GDM1 (cell line): Measurements from ENCODE around the gene GRIN2A.

Experiments used
- DNase-seq: peaks from one replicate; lab custom pipeline; 2025; lab: John Stamatoyannopoulos, UW

GRIN2A gene

DNA sequence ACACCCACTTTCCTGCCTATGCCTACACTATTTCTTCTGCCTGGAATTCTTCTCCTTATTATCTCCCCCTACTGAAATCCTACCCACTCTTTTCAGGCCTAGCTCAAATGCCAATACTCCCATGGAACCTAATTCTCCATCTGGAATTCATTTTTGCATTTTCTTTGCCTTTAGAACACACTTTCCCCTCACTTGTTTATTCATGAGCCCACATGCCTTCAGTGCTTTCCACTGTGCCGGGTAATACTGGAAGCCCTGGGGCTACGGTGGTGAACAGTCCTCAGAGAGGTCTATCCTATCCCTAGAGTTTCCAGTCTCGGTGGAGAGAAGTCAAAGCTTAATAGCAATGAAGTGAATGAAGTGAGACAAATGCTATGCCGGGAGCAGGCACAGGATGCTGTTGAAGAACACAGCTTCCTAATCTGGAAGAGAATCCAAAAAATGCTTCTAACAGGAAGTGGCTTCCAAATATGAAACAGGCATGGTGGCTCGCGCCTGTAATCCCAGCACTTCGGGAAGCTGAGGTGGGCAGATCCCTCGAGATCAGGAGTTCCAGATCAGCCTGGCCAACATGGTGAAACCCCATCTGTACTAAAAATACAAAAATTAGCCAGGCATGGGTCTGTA lies 322.4 kb downstream of the GRIN2A start:
- DNase-seq, result no peak

DNA sequence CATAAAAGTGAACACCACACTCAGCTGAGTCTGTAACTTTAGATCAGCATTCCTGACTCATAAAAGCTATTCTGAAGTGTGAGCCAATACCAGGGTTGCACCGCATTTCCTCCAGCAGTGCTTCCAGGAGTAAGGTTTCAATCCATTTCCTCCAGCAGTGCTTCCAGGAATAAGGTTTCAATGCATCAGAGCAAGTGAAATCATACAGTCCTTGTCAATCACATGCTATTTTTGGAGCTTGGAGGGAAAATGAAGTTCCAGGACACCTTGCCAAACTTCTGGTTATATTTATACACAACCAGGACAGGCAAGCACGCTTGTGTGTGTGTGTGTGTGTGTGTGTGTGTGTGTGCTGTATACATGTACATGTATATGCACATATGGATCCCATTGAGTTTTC lies 327.6 kb downstream of the GRIN2A start:
- no peak for DNase-seq

DNA sequence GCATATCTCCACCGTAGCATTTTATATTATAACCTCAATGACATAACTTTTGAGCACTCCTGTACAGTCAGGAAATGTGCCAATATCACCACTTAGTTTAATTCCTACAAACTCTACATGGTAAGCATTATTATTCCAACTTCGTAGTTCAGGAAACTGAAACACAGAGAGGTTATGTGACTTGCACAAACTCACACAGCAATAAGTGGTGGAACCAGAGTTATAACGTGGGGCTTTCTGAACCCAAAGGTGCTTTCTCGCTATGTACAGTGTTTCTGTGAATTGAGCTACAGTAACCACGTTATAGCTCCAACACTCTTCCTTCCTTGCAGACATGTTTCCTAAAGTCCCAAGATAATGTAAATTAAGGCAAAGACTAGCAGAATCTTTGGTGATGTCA lies 330.2 kb downstream of the GRIN2A start:
- DNase-seq, result no peak

DNA sequence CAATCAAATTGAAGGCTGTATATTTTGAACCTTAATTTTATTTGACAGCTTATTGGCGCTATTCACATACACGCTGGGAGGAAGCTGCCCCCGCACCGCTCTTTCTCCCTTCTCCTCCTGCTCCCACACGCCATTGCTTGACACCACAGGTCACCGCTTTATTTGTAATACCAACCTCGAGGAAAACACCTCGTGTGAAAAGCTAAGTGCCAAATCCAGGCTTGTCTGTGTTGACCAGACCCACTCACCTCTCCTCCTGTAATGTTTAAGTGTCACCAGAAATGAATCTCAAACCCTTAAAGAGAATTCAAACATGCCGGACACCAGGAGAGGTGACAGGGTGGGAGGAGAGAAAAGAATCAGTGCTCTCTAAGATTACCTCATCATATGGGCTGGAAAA lies 331.4 kb downstream of the GRIN2A start:
- DNase-seq, result no peak

DNA sequence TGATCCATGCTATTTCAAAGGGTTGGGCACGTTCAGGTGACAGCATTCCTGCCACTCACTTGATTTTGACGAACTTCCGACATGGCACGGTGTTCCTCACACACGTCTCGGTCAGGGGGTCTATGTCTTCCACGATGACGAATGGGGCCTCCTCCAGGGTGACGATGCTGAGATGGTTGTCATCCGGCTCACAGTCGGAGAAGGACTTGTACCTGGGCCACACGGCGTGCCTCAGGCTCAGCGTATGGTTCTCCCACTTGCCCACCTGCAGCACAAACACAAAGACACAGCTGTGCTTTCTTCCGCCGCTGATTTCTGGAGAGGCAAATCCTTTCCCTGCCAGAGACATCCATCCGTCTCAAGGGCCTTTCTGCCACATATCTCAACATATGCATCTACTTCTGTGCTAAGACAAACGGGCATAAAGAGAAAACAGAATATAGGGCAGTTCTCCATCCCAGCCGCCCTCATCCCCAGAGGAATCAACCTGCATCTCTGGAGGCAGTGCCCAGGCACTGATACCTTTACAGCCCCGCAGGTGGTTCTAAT lies 332.5 kb downstream of the GRIN2A start:
- no peak for DNase-seq

DNA sequence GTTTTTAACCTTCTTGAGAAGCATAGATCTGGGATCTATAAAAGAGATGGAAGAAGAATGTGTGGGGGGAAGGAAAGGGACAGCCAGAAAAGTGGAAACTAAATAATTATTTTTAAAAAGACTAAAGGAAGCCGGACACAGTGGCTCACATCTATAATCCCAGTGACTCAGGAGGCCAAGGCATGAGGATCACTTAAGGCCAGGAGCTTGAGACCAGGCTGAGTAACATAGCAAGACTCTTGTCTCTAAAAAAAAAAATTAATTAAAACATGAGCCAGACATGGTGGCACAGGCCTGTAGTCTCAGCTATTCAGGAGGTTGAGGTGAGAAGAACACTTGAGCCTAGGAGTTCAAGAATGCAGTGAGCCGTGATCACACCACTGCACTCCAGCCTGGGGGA lies 335.1 kb downstream of the GRIN2A start:
- DNase-seq, result no peak

DNA sequence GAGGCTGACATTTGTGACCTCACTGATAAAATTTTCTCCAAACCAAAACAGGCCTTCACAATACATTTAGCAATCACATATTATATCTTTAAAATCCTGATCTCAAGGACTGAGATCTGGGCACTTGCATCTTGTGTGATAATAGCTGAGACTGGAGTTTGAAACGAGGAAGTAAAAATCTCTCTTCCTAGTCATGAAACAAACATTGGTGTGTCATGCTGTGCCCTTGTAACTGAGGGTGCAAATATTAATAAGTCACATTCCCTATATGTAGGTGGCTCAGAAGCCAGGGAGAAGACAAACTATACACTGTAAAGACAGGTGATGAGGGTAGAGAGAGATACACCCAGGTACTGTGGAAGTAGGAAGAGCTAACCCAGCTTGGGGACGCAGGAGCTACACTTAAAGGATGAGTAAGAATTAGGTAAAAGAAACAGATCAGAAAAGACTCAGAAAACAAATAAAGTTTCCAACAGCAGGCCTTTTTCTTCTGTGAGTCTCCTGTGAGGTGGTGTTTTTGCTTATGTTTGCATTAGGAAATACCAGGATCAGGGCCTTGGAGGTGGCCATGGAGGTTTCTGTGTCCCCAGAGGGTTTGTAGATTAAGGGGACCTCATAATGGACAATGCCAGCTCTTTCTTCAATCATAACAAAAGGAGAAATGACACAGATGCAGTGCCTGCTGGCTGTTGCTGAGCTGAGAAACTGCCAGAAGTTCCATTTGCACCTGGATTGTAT lies 335.7 kb downstream of the GRIN2A start:
- no peak for DNase-seq

DNA sequence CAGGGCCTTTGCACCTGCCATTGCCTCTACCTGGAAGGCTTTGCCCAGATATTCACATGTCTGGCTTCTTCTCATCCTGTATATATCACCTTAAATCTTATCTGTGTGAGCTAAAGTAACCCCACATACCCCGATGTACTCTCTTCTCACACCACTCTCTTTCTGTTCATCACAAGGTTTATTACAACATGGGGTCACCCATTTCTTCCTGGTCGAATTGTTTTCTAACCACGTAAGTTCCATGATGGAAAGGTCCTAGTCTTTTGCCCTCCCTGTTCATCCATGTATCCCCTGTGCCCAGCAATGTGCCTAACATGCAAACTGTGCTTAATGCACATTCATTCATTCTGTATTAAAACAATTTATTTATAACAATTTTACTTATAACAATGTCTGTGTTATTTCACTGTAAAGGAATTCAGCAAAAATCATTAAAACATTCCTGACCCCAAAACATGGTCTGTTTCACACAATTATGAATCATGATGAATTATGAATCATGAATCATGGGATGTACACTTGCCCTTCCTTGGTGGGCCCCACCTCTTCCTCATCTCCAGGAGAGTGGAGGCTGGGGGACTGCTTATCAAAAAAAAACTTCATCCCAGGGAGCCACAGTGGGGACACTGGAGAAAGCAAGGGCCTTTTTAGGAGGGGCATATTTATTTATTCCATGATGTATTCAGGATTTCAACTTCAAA lies 336.4 kb downstream of the GRIN2A start:
- no peak for DNase-seq

DNA sequence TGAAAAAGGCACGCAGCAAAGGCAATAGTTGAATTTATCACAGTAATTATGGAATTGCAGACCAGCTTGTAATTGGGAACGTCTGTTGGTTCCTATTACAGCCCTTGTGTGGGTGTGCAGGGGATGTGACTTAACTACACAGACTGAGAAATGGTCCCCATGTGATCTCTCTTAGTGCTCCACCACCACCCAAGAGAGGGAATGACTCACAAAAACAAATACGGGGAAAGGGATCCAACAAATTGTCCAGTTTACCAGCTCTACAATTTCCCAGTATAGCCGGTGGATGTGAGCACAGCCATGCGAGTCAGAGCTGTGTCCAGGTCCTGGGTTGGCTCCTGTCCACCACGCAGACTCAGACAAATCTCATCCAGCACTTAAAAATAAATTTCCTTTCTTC lies 337.9 kb downstream of the GRIN2A start:
- no peak for DNase-seq

DNA sequence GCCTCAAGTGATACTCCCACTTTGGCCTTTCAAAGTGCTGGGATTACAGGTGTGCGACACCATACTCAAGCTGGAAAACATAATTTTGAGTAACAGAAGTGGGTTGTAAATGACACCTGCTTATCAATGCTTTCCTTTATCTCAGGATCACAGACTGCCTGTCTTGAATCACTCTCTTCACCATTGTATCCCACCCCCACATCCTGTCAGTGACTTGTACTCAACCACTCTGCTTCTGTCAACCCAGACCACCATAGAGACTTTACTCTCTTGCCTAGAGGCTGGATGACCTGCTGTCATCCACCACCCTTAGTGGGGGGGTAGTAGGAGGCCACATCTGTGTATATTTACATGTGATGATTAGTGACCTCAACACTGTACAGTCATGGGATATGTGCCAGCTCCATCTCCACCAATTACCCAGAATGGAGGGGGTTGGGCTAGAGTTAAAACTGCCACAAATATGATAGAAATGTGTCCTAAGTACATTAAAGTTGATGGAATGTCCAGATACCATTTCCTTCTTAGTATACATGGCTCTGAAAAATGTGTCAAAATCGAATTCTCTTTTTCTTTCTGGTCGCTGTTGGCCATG lies 338.7 kb downstream of the GRIN2A start:
- no peak for DNase-seq

DNA sequence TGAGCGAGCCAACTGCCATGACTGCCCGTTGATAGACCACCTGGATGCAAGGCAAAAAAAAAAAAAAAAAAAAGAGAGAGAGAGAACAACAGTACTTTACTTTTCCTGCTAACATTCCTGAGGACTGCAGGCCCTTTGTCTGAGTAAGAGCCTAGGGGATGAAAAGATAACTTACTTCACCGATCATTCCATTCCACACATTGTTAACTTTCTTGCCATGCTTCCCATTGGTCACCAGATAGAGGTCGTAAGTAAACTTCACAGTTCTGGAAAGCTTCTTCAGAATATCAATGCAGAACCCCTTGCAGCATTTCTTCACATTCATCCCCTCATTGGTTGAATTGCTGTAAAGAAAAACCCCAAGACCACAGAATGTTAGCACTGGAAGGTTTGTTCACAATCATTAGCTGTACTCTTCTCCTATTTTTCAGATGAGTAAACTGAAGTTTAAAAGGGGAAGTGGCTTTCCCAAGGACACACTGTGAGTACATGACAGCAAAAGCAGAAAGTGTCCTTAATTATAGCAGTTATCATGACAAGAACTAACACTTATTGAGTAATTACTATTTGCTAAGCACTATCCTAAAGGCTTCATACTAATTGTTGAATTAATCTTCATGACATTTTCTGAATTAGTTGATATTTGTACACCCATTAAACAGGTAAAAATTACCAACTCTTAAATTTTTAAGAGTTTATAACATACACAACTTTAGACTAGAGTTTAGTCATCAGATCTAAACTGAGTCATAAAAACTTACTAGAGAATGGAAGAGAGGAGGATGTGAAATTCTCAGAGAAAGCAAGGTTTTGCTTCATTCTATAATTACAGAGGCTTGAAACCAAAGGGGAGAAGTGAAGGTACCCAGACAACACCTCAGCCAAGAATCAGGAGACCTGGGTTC lies 341.2 kb downstream of the GRIN2A start:
- no peak for DNase-seq

DNA sequence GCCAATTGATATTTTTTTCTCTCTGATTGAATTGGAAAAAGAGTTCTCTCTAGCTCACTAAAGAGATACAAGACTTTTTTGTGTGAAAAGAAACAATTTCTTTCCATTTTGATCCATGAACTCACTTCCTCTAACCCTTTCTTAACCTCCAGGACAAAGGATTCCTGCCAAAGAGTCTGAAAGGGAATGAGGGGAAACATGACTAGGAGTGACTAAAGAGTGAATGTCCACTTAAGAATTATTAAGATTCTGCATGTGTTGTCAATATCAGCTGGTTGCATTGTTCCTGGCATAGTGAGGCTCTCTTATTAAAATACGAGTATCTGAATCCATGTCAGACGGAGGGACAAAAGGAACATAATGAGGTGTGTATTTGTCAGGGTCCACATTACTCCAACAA lies 344.7 kb downstream of the GRIN2A start:
- DNase-seq, result no peak

DNA sequence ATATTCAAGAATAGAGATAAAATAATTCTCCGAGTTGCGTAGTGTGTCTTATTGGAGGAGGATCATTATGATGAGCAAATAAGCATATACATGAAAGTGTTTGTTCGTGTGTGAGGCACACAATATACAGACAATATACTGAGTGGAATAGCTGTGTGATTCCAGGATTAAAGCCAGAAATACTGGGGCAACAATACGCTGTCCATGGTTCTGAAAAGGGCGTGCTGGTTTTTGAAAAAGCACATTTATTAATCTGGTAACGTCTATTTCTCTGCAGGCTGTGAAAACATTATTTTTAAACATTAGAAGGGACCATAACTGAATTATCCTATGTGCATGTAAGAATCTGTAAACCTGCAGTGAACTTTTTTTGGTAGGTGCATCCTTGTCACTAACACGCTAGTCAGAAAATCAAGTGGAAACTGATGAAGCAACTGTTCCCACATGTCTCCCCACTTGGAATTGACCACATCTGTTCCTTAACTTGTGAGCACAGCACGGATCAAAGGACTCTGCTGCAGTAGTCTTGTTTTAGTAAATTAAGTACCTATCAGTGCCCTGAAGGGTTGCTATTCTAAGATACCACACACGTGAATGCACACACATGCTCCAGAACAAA lies 346.0 kb downstream of the GRIN2A start:
- no peak for DNase-seq

DNA sequence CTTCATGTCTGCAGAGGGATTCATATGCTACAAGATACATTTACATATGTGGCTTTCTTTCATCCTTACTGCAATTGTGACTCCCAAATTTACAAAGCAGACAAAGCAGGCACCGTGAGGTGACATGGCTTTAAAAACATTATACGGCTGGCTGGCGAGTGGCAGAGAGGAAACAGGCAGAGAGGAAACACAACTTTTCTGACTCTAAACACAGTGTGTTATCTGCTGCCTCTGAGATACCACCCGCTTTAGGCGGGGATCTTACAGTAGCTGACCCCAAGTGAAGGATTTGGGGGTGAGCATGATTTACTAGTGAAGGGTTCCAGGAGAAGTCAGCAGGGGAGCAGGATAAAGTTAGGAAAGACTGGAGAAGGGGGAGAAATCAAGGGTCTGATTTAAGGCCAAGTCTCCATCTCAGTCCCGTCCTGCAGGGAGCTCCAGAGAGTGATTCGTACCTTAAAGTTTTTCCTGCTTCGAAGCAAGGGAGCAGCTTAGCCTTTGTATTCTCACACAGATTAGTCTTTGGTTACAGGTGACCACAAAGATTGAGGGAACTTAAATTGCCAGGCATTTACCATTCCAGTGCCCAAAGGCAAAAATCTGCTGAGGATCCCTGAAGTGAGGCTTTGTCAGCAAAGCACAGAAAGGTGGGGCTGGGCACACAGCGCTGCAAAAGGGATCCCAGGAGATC lies 355.0 kb downstream of the GRIN2A start:
- no peak for DNase-seq

DNA sequence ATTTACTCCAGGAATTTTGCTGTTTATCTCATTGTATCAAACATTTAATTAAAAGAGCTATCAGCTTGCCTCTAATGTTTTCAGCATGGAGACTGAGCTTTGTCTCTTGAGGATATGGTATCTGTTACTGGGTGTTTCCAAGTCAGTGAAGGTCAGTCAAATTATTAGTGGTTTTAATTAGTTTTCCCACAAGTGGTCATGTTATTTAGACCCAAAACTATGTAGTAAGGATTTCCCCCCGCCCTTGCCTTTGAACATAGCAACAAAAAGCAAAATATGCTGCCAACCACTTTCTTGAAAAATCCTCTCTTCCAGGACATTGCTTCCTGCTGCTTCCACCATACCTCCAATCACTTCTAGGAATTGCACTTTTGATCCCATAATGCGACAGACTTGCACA lies 355.6 kb downstream of the GRIN2A start:
- no peak for DNase-seq

DNA sequence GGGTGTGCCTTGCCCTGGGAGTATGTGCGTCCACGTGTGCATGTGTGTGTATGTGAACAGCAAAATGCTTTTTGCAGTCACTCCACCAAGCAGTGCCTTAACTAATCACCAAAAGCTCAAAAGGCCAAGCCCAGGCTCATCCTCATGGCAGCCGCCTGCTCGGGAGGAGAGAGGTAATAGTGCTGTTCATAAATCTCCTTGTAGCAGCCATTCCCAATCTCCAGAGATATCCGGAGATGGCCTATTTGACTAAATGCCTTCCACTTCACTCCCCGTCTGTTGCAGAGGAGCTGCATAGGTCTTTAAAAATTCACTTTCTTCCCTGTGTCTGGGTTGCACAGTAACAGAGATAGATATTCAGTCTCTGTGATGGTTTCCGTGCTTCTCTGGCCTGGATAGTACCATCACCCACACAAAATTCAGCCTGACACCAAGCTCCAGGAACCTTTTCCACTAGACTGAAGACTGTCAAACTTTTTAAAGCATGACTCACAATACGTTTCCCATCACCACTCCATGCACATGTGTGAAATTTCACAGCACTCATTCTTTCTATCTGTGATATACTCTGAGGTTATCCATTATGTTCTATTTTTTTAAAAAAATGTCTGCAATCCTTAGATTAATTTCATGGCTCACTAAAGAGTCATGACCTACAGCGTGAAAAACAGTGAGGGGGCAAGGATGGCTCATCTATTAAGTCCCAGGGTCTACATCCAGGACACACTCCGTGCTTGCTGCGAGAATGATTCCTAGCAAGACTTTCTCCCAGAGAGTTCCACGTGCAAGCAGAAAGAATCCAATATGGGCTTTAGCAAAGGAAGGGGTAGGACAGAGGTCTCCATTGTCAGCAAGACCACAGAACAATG lies 357.8 kb downstream of the GRIN2A start:
- DNase-seq, result no peak

DNA sequence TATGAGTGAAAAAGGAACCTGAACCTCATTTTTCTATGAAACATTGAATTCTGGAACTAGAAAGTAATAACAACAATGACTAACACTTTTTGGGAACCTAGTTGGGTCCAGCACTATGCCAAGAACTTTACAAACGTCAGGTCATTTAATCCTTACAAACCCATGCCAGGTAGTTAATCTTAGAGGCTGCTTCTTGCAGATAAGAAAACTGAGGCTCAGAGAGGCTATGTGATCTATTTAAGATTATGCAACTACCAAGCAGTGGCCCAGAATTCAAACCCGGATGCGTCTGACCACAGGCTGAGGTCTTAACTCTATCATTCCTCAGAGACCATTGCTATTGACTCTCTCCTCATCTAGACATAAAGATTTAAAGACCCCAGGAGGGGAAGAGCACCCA lies 358.7 kb downstream of the GRIN2A start:
- no peak for DNase-seq

DNA sequence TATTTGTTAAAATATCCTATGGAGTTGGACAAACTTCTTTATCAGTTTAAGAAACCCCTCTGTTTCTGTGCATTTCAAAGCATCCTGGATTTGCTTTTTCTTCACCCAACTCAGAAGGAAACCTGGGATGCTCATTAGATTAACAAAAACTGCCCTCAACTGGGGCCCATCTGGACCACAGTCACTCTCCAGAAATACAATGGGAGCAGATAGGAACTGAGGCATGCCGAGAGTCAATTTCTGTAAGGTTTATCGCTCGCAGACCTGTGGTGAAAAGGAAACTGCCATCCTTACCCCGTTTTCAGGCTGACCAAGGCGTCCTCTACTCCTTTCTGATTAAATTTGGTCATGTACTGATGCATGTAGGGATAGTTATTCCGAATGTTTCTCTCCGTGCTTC lies 360.3 kb downstream of the GRIN2A start:
- no peak for DNase-seq

DNA sequence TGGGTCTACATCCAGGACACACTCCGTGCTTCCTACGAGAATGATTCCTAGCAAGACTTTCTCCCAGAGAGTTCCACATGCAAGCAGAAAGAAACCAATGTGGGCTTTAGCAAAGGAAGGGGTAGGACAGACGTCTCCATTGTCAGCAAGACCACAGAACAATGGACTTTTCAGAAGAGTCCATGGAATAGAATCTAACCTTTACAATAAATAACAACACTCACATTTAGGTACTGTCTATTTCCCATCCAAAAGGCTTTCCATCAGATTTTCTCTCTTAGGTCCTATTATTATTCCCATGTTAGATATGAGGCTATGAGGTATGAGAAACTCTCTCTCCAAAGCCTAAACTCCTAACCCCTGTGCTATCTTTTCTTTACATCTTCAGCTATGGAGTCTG lies 360.9 kb downstream of the GRIN2A start:
- no peak for DNase-seq
